A549 (cell line): ENCODE results near the gene RMP24.

ENCODE experiments used
- ATAC-seq, 2 experiments: fragments of 200-7000 bp in 1 of 2; fragments of >200 bp in 1 of 2; cut with Nextera tagmentation in 1 of 2; cut with Tn5 transposase in 1 of 2; 3 replicates each; pipeline versions ENCODE4 v1.8.0 to v1.9.1; 2018 to 2020; ENCODE audit warnings: mild to moderate bottlenecking in 1 of 2, moderate library complexity in 1 of 2
- CTCF ChIA-PET: fragments of 300-600 bp; sonication (Branson Sonifier 250); formaldehyde crosslinking; extraction: SDS; loops from one replicate; lab custom pipeline; 2021; ENCODE audit warnings: antibody characterized with exemption, inconsistent platforms; lab: Yijun Ruan, JAX
- POLR2A ChIA-PET: fragments of 350-600 bp; formaldehyde crosslinking; extraction: SDS; loops from one replicate; lab custom pipeline; 2021; ENCODE audit warnings: antibody characterized with exemption, inconsistent platforms; lab: Yijun Ruan, JAX
- DNase-seq, 2 experiments: peaks; one replicate each; pipeline versions ENCODE4 v3.0.0 to v3.0.0-alpha.2; 2011 to 2016; ENCODE audit warnings: low read depth in 1 of 2, low spot score in 1 of 2
- FAIRE-seq: peaks from 2 replicates; lab custom pipeline; 2011; peaks lifted over from hg19 to GRCh38; lab: Jason Lieb, UNC
- H3K27ac ChIP-seq, 2 experiments: fragments of >200 bp; sonication (Bioruptor Twin); formaldehyde crosslinking; 3 replicates each; pipeline ENCODE4 v1.5.1; 2016 to 2017
- H3K4me1 ChIP-seq: fragments of >200 bp; sonication (Bioruptor Twin); formaldehyde crosslinking; 3 replicates; pipeline ENCODE4 v1.6.1; 2016
- H3K4me2 ChIP-seq: fragments of >200 bp; sonication (Bioruptor Twin); formaldehyde crosslinking; 3 replicates; pipeline ENCODE4 v1.6.1; 2016
- H3K4me3 ChIP-seq: fragments of >200 bp; sonication (Bioruptor Twin); formaldehyde crosslinking; 3 replicates; pipeline ENCODE4 v1.5.1; 2016
- H3K9me3 ChIP-seq: fragments of >200 bp; sonication (Bioruptor Twin); formaldehyde crosslinking; 3 replicates; pipeline ENCODE4 v1.6.1; 2016
- CBX8 ChIP-seq: fragments of 200-600 bp; sonication (generic); IDR thresholded peaks from 2 replicates; pipeline ENCODE4 v1.6.1; 2016
- EHMT2 ChIP-seq: fragments of 200-600 bp; sonication (generic); IDR thresholded peaks from 2 replicates; pipeline ENCODE4 v1.6.1; 2016; ENCODE audit warnings: antibody characterized with exemption, low read depth, mild to moderate bottlenecking, moderate library complexity
- FOSL2 ChIP-seq, 2 experiments: fragments of 450-650 bp in 1 of 2; fragments of >200 bp in 1 of 2; sonication (Bioruptor Twin) in 1 of 2; formaldehyde crosslinking; IDR thresholded peaks; 2 replicates each; pipeline versions ENCODE4 v1.5.0 to v1.6.1; 2016 to 2020; ENCODE audit warnings: mild to moderate bottlenecking in 1 of 2, moderate library complexity in 1 of 2
- GATA3 ChIP-seq: IDR thresholded peaks from 2 replicates; pipeline ENCODE4 v1.6.1; 2012; ENCODE audit warnings: borderline replicate concordance
- MAZ ChIP-seq: fragments of 150-350 bp; IDR thresholded peaks from 2 replicates; pipeline ENCODE4 v1.6.1; 2014; ENCODE audit warnings: antibody characterized with exemption, low read depth, low read length, borderline replicate concordance
- MYC ChIP-seq: IDR thresholded peaks from 2 replicates; pipeline ENCODE4 v1.6.1; 2012; ENCODE audit warnings: mild to moderate bottlenecking, inconsistent platforms, low read length, improper control_type of control experiment, borderline replicate concordance
- NR3C1 ChIP-seq: fragments of >200 bp; sonication (Bioruptor Twin); formaldehyde crosslinking; IDR thresholded peaks from 3 replicates; pipeline ENCODE4 v1.6.1; 2017
- RARB ChIP-seq: fragments of 250-450 bp; sonication (Bioruptor Pico); IDR thresholded peaks from 2 replicates; pipeline ENCODE4 v1.8.0; 2021; ENCODE audit warnings: mild to moderate bottlenecking, moderate library complexity
- RCOR1 ChIP-seq: fragments of 150-350 bp; IDR thresholded peaks from 2 replicates; pipeline ENCODE4 v1.6.1; 2014; ENCODE audit warnings: antibody characterized with exemption, low read length, low read depth
- SREBF2 ChIP-seq: fragments of 450-650 bp; IDR thresholded peaks from 2 replicates; pipeline ENCODE4 v1.6.1; 2014; ENCODE audit warnings: mild to moderate bottlenecking, moderate library complexity
- ZC3H11A ChIP-seq: fragments of 450-650 bp; IDR thresholded peaks from 2 replicates; pipeline ENCODE4 v1.6.1; 2014; ENCODE audit warnings: antibody characterized with exemption, mild to moderate bottlenecking
- ZSCAN20 ChIP-seq: fragments of 250-450 bp; sonication (Bioruptor Pico); IDR thresholded peaks from 2 replicates; pipeline ENCODE4 v1.8.0; 2022; ENCODE audit warnings: mild to moderate bottlenecking, moderate library complexity
- WGBS: methylation state at CpG from one replicate; pipeline ENCODE4 v1.1.6; 2017; ENCODE audit errors: missing lambda C conversion rate; 5-methylcytosine and 5-hydroxymethylcytosine counted together
- TF ChIP-seq, protein P1 (sequence below): IDR thresholded peaks from 2 replicates; pipeline ENCODE4 v1.6.1; 2012; ENCODE audit warnings: low read depth, borderline replicate concordance
- TF ChIP-seq, protein P2 (sequence below): fragments of >200 bp; sonication (Bioruptor Twin); formaldehyde crosslinking; IDR thresholded peaks from 3 replicates; pipeline ENCODE4 v1.5.1; 2016
- TF ChIP-seq, protein P3 (sequence below): fragments of 250-450 bp; sonication (Bioruptor Pico); IDR thresholded peaks from 2 replicates; pipeline ENCODE4 v1.5.0; 2020; ENCODE audit warnings: low read depth, mild to moderate bottlenecking, moderate library complexity
- TF ChIP-seq, protein P4 (sequence below): fragments of 250-450 bp; sonication (Bioruptor Pico); IDR thresholded peaks from 2 replicates; pipeline ENCODE4 v1.5.0; 2021; ENCODE audit warnings: mild to moderate bottlenecking, moderate library complexity, borderline replicate concordance
- TF ChIP-seq, protein P5 (sequence below): fragments of 200-600 bp; sonication (generic); IDR thresholded peaks from 2 replicates; pipeline ENCODE4 v1.6.1; 2016; ENCODE audit warnings: antibody characterized with exemption, mild to moderate bottlenecking, moderate library complexity
- TF ChIP-seq, protein P6 (sequence below): fragments of 450-650 bp; IDR thresholded peaks from 2 replicates; pipeline ENCODE4 v1.6.1; 2014; ENCODE audit warnings: antibody characterized with exemption

The RMP24 gene

DNA sequence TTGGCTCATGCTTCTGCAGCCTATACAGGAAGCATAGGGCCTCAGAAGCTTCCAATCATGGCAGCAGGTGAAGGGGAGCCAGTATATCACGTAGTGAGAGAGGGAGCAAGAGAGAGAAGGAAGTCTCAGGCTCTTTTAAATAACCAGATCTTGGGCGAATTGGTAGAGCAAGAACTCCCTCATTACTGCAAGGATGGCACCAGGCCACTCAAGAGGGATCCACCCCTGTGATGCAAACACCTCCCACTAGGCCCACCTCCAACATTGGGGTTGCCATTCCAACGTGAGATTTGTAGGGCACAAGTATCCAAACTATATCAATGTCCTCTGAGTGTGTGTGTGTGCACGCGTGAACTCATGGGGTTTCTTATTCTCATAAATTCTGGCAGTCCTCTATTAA lies 37.6 kb upstream of the RMP24 start:
- Histone ChIP-seq H3K4me2 (no peak overlapping the region), H3K4me1 (no peaks in the 10 kb centered on the region), H3K27ac (no peak overlapping the region), H3K4me3 (no peak overlapping the region), H3K9me3 (peaks cover 5% of the 10 kb centered on the region; the same call in 1 of the 3 replicates)
- ChIA-PET POLR2A (no interaction called here), CTCF (no interaction called here)
- 65% methylated on average over 5 of the region's 5 CpGs for WGBS
- no peak for TF ChIP-seq CBX8
- TF ChIP-seq, protein P1, sequence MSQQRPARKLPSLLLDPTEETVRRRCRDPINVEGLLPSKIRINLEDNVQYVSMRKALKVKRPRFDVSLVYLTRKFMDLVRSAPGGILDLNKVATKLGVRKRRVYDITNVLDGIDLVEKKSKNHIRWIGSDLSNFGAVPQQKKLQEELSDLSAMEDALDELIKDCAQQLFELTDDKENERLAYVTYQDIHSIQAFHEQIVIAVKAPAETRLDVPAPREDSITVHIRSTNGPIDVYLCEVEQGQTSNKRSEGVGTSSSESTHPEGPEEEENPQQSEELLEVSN, result no peak
- DNase-seq, result no peak
- ATAC-seq, result no peak
- FAIRE-seq, result no peak

DNA sequence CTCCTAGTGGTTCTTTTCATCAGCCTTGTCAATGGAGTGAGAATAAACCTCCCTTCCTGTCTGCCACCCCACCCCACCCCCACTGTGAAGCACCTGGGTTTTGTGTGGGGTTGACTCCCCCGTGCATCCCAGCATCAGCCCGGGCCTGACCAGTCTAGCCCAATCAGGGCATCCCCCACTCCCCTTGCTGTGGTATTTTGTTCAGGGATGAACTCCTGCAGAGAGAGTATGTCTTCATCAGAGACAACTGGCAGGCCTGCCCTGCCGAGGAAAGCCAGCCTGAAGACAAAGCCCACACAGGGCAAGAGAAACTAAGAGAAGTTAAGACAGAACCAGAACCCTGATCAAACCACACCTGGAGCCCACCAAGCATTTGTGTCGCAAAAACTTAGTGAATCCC lies 36.7 kb upstream of the RMP24 start:
- H3K4me1 ChIP-seq, result no peaks in the 10 kb centered on the region
- CTCF ChIA-PET, result interaction anchor here (2.8 kb wide), 1 partner anchor 15 kb away, joined by 18 read pairs; no protein-coding TSS in a partner anchor
- H3K4me3 ChIP-seq, result no peak overlapping the region
- DNase-seq (no peak), FAIRE-seq (no peak), ATAC-seq (no peak)
- no peaks in the 10 kb centered on the region for H3K9me3 ChIP-seq
- no peak for TF ChIP-seq RCOR1
- TF ChIP-seq, protein P2, sequence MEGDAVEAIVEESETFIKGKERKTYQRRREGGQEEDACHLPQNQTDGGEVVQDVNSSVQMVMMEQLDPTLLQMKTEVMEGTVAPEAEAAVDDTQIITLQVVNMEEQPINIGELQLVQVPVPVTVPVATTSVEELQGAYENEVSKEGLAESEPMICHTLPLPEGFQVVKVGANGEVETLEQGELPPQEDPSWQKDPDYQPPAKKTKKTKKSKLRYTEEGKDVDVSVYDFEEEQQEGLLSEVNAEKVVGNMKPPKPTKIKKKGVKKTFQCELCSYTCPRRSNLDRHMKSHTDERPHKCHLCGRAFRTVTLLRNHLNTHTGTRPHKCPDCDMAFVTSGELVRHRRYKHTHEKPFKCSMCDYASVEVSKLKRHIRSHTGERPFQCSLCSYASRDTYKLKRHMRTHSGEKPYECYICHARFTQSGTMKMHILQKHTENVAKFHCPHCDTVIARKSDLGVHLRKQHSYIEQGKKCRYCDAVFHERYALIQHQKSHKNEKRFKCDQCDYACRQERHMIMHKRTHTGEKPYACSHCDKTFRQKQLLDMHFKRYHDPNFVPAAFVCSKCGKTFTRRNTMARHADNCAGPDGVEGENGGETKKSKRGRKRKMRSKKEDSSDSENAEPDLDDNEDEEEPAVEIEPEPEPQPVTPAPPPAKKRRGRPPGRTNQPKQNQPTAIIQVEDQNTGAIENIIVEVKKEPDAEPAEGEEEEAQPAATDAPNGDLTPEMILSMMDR, result no peak
- TF ChIP-seq, protein P3, sequence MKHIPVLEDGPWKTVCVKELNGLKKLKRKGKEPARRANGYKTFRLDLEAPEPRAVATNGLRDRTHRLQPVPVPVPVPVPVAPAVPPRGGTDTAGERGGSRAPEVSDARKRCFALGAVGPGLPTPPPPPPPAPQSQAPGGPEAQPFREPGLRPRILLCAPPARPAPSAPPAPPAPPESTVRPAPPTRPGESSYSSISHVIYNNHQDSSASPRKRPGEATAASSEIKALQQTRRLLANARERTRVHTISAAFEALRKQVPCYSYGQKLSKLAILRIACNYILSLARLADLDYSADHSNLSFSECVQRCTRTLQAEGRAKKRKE (CRISPR knock-in tag), result no peak
- TF ChIP-seq, protein P4, sequence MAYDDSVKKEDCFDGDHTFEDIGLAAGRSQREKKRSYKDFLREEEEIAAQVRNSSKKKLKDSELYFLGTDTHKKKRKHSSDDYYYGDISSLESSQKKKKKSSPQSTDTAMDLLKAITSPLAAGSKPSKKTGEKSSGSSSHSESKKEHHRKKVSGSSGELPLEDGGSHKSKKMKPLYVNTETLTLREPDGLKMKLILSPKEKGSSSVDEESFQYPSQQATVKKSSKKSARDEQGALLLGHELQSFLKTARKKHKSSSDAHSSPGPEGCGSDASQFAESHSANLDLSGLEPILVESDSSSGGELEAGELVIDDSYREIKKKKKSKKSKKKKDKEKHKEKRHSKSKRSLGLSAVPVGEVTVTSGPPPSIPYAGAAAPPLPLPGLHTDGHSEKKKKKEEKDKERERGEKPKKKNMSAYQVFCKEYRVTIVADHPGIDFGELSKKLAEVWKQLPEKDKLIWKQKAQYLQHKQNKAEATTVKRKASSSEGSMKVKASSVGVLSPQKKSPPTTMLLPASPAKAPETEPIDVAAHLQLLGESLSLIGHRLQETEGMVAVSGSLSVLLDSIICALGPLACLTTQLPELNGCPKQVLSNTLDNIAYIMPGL (CRISPR knock-in tag), result no peak
- no peak for TF ChIP-seq MYC
- WGBS, result 35% methylated on average over 2 of the region's 4 CpGs
- POLR2A ChIA-PET, result no interaction called here
- H3K27ac ChIP-seq, result no peak overlapping the region
- no peak overlapping the region for H3K4me2 ChIP-seq

DNA sequence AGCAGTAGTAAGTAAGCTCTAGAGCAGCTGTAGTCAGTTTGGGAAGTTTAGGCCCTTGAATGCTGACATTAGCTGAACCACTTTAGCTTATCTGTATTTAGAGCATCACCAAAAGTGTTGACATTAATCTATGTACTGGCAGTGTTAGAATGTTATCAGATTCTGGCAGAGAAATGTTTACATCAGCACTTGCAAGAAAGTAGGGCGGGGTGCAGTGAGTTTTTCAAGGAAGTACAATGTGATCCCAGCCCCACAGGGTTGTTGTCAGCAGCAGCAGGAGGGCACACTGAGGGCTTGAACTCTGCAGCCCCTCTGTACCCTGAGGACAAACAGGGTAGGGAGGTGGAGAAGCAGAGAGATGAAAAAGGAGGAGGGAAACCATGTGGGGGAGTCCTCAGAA lies 35.5 kb upstream of the RMP24 start:
- FAIRE-seq, result no peak
- Histone ChIP-seq H3K27ac (no peak overlapping the region), H3K9me3 (no peaks in the 10 kb centered on the region), H3K4me2 (no peak overlapping the region), H3K4me3 (no peak overlapping the region), H3K4me1 (no peaks in the 10 kb centered on the region)
- no peak for ATAC-seq
- TF ChIP-seq ZSCAN20 (CRISPR knock-in tag) (no peak), GATA3 (no peak), SREBF2 (no peak), MAZ (no peak), NR3C1 (no peak)
- POLR2A ChIA-PET, result no interaction called here
- DNase-seq, result no peak
- CTCF ChIA-PET, result interaction anchor here (0.6 to 2.8 kb wide), 4 partner anchors 10 to 181 kb away, joined by 3 to 18 read pairs (median 3); no protein-coding TSS in a partner anchor
- 0% methylated on average over 1 of the region's 1 CpG for WGBS

DNA sequence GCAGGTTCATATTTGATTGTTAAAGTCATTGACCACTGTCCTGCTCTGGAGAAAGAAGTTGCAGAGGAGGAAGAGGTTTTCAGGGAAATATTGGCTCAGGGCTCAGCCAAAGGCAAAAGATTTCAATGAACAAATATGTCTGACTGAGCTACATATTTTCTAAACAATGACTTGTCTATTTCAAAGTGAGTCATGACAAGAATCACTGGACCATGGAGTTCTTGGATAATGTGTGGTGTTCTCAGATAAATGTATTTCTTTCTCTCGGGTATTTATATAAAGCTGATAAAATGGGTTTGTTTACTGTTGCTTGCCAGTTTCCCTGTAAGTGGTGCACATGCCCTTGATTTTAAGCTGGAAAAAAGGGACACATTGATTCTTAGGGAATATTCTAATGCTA lies 34.3 kb upstream of the RMP24 start:
- Histone ChIP-seq H3K9me3 (no peaks in the 10 kb centered on the region), H3K4me3 (no peak overlapping the region), H3K4me2 (no peak overlapping the region), H3K27ac (no peak overlapping the region; a peak in 1 of 6 replicates), H3K4me1 (no peaks in the 10 kb centered on the region)
- WGBS, result 21% methylated on average over 1 of the region's 1 CpG
- ATAC-seq (no peak), FAIRE-seq (no peak), DNase-seq (no peak)
- ChIA-PET CTCF (interaction anchor here (1.1 to 2.8 kb wide), 2 partner anchors 10 to 13 kb away, joined by 3 to 18 read pairs; no protein-coding TSS in a partner anchor), POLR2A (interaction anchor here (0.5 kb wide), 1 partner anchor 573 kb away, joined by 3 read pairs; no protein-coding TSS in a partner anchor)
- TF ChIP-seq, protein P5, sequence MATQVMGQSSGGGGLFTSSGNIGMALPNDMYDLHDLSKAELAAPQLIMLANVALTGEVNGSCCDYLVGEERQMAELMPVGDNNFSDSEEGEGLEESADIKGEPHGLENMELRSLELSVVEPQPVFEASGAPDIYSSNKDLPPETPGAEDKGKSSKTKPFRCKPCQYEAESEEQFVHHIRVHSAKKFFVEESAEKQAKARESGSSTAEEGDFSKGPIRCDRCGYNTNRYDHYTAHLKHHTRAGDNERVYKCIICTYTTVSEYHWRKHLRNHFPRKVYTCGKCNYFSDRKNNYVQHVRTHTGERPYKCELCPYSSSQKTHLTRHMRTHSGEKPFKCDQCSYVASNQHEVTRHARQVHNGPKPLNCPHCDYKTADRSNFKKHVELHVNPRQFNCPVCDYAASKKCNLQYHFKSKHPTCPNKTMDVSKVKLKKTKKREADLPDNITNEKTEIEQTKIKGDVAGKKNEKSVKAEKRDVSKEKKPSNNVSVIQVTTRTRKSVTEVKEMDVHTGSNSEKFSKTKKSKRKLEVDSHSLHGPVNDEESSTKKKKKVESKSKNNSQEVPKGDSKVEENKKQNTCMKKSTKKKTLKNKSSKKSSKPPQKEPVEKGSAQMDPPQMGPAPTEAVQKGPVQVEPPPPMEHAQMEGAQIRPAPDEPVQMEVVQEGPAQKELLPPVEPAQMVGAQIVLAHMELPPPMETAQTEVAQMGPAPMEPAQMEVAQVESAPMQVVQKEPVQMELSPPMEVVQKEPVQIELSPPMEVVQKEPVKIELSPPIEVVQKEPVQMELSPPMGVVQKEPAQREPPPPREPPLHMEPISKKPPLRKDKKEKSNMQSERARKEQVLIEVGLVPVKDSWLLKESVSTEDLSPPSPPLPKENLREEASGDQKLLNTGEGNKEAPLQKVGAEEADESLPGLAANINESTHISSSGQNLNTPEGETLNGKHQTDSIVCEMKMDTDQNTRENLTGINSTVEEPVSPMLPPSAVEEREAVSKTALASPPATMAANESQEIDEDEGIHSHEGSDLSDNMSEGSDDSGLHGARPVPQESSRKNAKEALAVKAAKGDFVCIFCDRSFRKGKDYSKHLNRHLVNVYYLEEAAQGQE, result no peak
- TF ChIP-seq ZC3H11A (no peak), EHMT2 (no peak), CBX8 (no peak), SREBF2 (no peak), RARB (CRISPR knock-in tag) (no peak), FOSL2 (IDR thresholded peaks at IDR 0.05) (no peak), FOSL2 (CRISPR knock-in tag; IDR thresholded peaks at IDR 0.05) (no peak)
- TF ChIP-seq, protein P3 (CRISPR knock-in tag), result no peak
- TF ChIP-seq, protein P6, sequence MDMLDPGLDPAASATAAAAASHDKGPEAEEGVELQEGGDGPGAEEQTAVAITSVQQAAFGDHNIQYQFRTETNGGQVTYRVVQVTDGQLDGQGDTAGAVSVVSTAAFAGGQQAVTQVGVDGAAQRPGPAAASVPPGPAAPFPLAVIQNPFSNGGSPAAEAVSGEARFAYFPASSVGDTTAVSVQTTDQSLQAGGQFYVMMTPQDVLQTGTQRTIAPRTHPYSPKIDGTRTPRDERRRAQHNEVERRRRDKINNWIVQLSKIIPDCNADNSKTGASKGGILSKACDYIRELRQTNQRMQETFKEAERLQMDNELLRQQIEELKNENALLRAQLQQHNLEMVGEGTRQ, result no peak
